Left lung (tissue), 10 donors: Measurements from ENCODE around the gene COL1A1. TPM values are rescaled to one million over a fixed set of nuclear protein-coding genes. Genes with fewer than 3 reads are reported as not detected.
A peak's percentile ranks its signal among the peaks of the same experiment; 100 is the strongest.

Source experiments
- ATAC-seq: fragments of 200-7000 bp; cut with Tn5 transposase; one replicate; pipeline ENCODE4 v1.9.1; 2020; ENCODE audit warnings: moderate library complexity
- DNase-seq, 4 donors: peaks; one replicate each; pipeline ENCODE4 v3.0.0-alpha.2; 2013 to 2020
- H3K27ac ChIP-seq, 2 donors: fragments of 200-600 bp; sonication (generic) in 1 of 2; one replicate each; pipeline versions ENCODE4 v1.5.0 to v1.8.0; 2020 to 2021
- H3K27me3 ChIP-seq, 2 donors: fragments of 200-600 bp; sonication (generic) in 1 of 2; one replicate each; pipeline versions ENCODE4 v1.5.0 to v1.8.0; 2020 to 2021
- H3K36me3 ChIP-seq, 2 donors: fragments of 200-600 bp; sonication (generic) in 1 of 2; one replicate each; pipeline versions ENCODE4 v1.5.0 to v1.8.0; 2020 to 2021
- H3K4me1 ChIP-seq, 2 donors: fragments of 200-600 bp; one replicate each; pipeline ENCODE4 v1.8.0; 2021
- H3K4me3 ChIP-seq, 2 donors: fragments of 200-600 bp; sonication (generic) in 1 of 2; one replicate each; pipeline versions ENCODE4 v1.5.0 to v1.8.0; 2020 to 2021; ENCODE audit warnings: mild to moderate bottlenecking in 1 of 2
- H3K9me3 ChIP-seq, 2 donors: fragments of 200-600 bp; sonication (generic) in 1 of 2; one replicate each; pipeline versions ENCODE4 v1.5.0 to v1.8.0; 2020 to 2021
- CTCF ChIP-seq, 2 donors: fragments of 200-600 bp; sonication (generic) in 1 of 2; IDR thresholded peaks; one replicate each; pipeline versions ENCODE4 v1.5.0 to v1.8.0; 2021; ENCODE audit warnings: antibody characterized with exemption in 2 of 2
- intact Hi-C, 2 donors: fragments of 100-400 bp; cut with DNase I; formaldehyde crosslinking; loops; one replicate each; pipeline versions ENCODE4 v1.11.2 to v1.14.2; 2022
- polyA plus RNA-seq, 6 donors: library from polyadenylated mRNA; unstranded; fragments of 120-200 nt; gene quantifications; one replicate each; pipeline ENCODE4 v1.2.1, GENCODE V29; 2013; ENCODE audit not compliant: insufficient read length in 6 of 6
- total RNA-seq, 2 donors: library from RNA; stranded (reverse); fragmentation: NEBNext Ultra II Directional; extraction: Animal tissue kit (Norgen Biotek cat#: 25700); gene quantifications; one replicate each; pipeline ENCODE4 v1.2.1, GENCODE V29; 2021
- donor health status: DM: no; HTN: yes; CAD: no.
- donor health status: DM: no; HTN: no; CAD: no.

COL1A1 gene
- total and polyA plus RNA-seq, 8 donors, result 421 to 4,830 (median 675) TPM

GRCh38 chr17:50196826-50197225 lies 4.6 kb downstream of the COL1A1 start:
- H3K9me3 ChIP-seq, result no peaks in the 10 kb centered on the region
- peaks cover 0 to 35% of the 10 kb centered on the region in 2 donors for H3K36me3 ChIP-seq
- peak overlapping the region in 1 of 2 donors; percentile 88 for H3K27ac ChIP-seq
- H3K4me1 ChIP-seq, result peaks cover 0 to 29% of the 10 kb centered on the region in 2 donors
- TF ChIP-seq CTCF (IDR thresholded peaks at IDR 0.05), result no peak
- H3K4me3 ChIP-seq, result no peak overlapping the region
- no peak for ATAC-seq
- DNase-seq, result no peak
- peaks cover 7 to 31% of the 10 kb centered on the region in 2 donors for H3K27me3 ChIP-seq
- intact Hi-C loops, result no loop called here

GRCh38 chr17:50196036-50196435 lies 5.4 kb downstream of the COL1A1 start:
- DNase-seq (no peak), ATAC-seq (no peak)
- intact Hi-C loops, result no loop called here
- no peak overlapping the region for H3K4me3 ChIP-seq
- H3K27ac ChIP-seq, result peak overlapping the region in 1 of 2 donors; percentile 88
- peaks cover 0 to 22% of the 10 kb centered on the region in 2 donors for H3K4me1 ChIP-seq
- peaks cover 2 to 23% of the 10 kb centered on the region in 2 donors for H3K27me3 ChIP-seq
- TF ChIP-seq CTCF (IDR thresholded peaks at IDR 0.05), result no peak
- no peaks in the 10 kb centered on the region for H3K9me3 ChIP-seq
- peaks cover 0 to 43% of the 10 kb centered on the region in 2 donors for H3K36me3 ChIP-seq

GRCh38 chr17:50194934-50195865 lies 6.2 kb downstream of the COL1A1 start:
- Histone ChIP-seq H3K4me1 (peaks cover 0 to 14% of the 10 kb centered on the region in 2 donors), H3K27me3 (peaks cover 0 to 16% of the 10 kb centered on the region in 2 donors), H3K27ac (peak overlapping the region in 1 of 2 donors; percentile 88), H3K36me3 (peaks cover 0 to 51% of the 10 kb centered on the region in 2 donors), H3K9me3 (no peaks in the 10 kb centered on the region), H3K4me3 (no peak overlapping the region)
- TF ChIP-seq CTCF (IDR thresholded peaks at IDR 0.05), result no peak
- intact Hi-C loops, result no loop called here
- DNase-seq (peak in 1 of 4 donors; percentile 50), ATAC-seq (no peak)

- intact Hi-C loops, result no loop called here
- H3K27ac ChIP-seq, result peak overlapping the region in 1 of 2 donors; percentile 88
- H3K9me3 ChIP-seq, result no peaks in the 10 kb centered on the region
- ATAC-seq (no peak), DNase-seq (peak in 1 of 4 donors; percentile 39)
- peaks cover 0 to 5% of the 10 kb centered on the region in 2 donors for H3K4me1 ChIP-seq
- no peak for TF ChIP-seq CTCF (IDR thresholded peaks at IDR 0.05)
- peaks cover 0 to 8% of the 10 kb centered on the region in 2 donors for H3K27me3 ChIP-seq
- peaks cover 0 to 56% of the 10 kb centered on the region in 2 donors for H3K36me3 ChIP-seq
- H3K4me3 ChIP-seq, result no peak overlapping the region
Observed at GRCh38 chr17:50194140-50194933, 7.1 kb downstream of the COL1A1 start.
